ENCODE results near the gene SSH2.

SSH2 gene

GRCh38 chr17:29828676-29829284, 101.2 kb downstream of the SSH2 start:
- WGBS: 76% methylated on average over 2 of the region's 3 CpGs
- Histone ChIP-seq H3K27ac (ENCODE audit: low read depth, low read length) (no peak overlapping the region), H3K4me1 (ENCODE audit: insufficient read depth, low read length) (peaks cover 22% of the 10 kb centered on the region), H3K27me3 (ENCODE audit: insufficient read depth, low read length) (no peaks in the 10 kb centered on the region), H3K9ac (ENCODE audit: low read depth, low read length) (no peak overlapping the region), H3K36me3 (ENCODE audit: insufficient read depth, low read length) (no peaks in the 10 kb centered on the region), H3K4me3 (ENCODE audit: low read length) (no peak overlapping the region), H3K9me3 (ENCODE audit: insufficient read depth, low read depth, low read length) (no peaks in the 10 kb centered on the region)

- Histone ChIP-seq H3K27me3 (ENCODE audit: insufficient read depth, low read length) (no peaks in the 10 kb centered on the region), H3K27ac (ENCODE audit: low read depth, low read length) (no peak overlapping the region)
Observed at GRCh38 chr17:29827179-29827578, 102.8 kb downstream of the SSH2 start.

DNA sequence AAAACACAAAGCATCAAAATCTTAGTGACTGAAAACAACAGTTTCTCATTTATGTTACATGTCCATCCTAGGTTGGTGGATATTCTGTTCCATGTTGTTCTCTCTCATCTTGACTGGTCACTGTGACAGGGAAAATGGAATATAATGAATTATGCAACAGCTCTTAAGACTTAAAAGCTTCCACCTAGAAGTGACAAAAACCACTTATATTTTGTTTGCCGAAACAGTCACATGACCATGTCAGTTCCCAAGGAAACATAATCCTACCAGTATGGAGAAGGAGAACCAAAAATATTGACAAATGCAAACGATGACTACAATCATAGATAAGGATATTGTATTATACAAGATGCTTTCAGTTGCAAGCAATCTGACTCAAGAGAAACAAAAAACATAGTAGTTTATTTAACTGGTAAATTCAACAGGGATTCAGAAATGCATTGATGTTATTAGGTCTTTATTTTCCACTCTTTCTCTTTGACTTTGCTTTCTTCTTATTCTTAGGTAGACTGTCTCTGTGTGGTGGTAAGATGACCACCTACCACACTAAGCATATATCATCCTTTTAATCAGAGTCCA, 103.8 kb downstream of the SSH2 start:
- H3K4me1 ChIP-seq (ENCODE audit: insufficient read depth, low read length): peaks cover 22% of the 10 kb centered on the region
- no peaks in the 10 kb centered on the region for H3K36me3 ChIP-seq (ENCODE audit: insufficient read depth, low read length)
- WGBS: no CpG with 5 or more reads among the region's 2 CpGs
- no peaks in the 10 kb centered on the region for H3K9me3 ChIP-seq (ENCODE audit: insufficient read depth, low read depth, low read length)
- H3K9ac ChIP-seq (ENCODE audit: low read depth, low read length): no peak overlapping the region
- no peak overlapping the region for H3K4me3 ChIP-seq (ENCODE audit: low read length)
- H3K27me3 ChIP-seq (ENCODE audit: insufficient read depth, low read length): no peaks in the 10 kb centered on the region
- no peak overlapping the region for H3K27ac ChIP-seq (ENCODE audit: low read depth, low read length)

More at GRCh38 chr17:29827179-29827578, 102.8 kb downstream of the SSH2 start:
- H3K4me1 ChIP-seq (ENCODE audit: insufficient read depth, low read length): peaks cover 22% of the 10 kb centered on the region
- H3K9ac ChIP-seq (ENCODE audit: low read depth, low read length): no peak overlapping the region
- H3K9me3 ChIP-seq (ENCODE audit: insufficient read depth, low read depth, low read length): no peaks in the 10 kb centered on the region
- H3K36me3 ChIP-seq (ENCODE audit: insufficient read depth, low read length): no peaks in the 10 kb centered on the region
- H3K4me3 ChIP-seq (ENCODE audit: low read length): no peak overlapping the region

GRCh38 chr17:29825604-29826003, 104.4 kb downstream of the SSH2 start:
- Histone ChIP-seq H3K27me3 (ENCODE audit: insufficient read depth, low read length) (no peaks in the 10 kb centered on the region), H3K4me3 (ENCODE audit: low read length) (no peak overlapping the region), H3K36me3 (ENCODE audit: insufficient read depth, low read length) (no peaks in the 10 kb centered on the region), H3K4me1 (ENCODE audit: insufficient read depth, low read length) (peaks cover 22% of the 10 kb centered on the region), H3K9ac (ENCODE audit: low read depth, low read length) (no peak overlapping the region), H3K27ac (ENCODE audit: low read depth, low read length) (no peak overlapping the region), H3K9me3 (ENCODE audit: insufficient read depth, low read depth, low read length) (no peaks in the 10 kb centered on the region)
- 99% methylated on average over 3 of the region's 3 CpGs for WGBS

DNA sequence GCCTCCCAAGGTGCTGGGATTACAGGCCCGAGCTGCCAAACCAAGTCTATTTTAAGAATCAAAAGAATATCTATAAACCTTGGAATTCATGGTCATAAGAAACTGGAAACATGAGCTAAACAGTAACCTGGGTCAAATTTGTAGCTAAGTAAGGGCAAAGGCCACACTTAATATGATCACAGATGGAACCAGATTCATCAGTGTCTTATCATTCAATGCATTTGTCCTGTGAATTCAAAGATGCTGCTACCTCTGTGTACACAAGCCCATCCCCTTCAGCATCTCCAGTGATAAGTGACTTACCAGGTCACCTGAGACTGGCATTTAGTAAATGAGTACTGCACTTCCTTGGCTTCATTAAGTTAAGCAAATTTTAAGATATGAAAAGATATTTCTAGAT, 108.1 kb downstream of the SSH2 start:
- no peaks in the 10 kb centered on the region for H3K9me3 ChIP-seq (ENCODE audit: insufficient read depth, low read depth, low read length)
- WGBS: 86% methylated on average over 1 of the region's 1 CpG
- no peaks in the 10 kb centered on the region for H3K27me3 ChIP-seq (ENCODE audit: insufficient read depth, low read length)
- H3K27ac ChIP-seq (ENCODE audit: low read depth, low read length): no peak overlapping the region
- H3K9ac ChIP-seq (ENCODE audit: low read depth, low read length): no peak overlapping the region
- H3K36me3 ChIP-seq (ENCODE audit: insufficient read depth, low read length): no peaks in the 10 kb centered on the region
- H3K4me1 ChIP-seq (ENCODE audit: insufficient read depth, low read length): peaks cover under 1% of the 10 kb centered on the region
- H3K4me3 ChIP-seq (ENCODE audit: low read length): no peak overlapping the region

- no peak overlapping the region for H3K9ac ChIP-seq (ENCODE audit: low read depth, low read length)
- no peaks in the 10 kb centered on the region for H3K27me3 ChIP-seq (ENCODE audit: insufficient read depth, low read length)
- WGBS: 100% methylated on average over 1 of the region's 1 CpG
- no peaks in the 10 kb centered on the region for H3K36me3 ChIP-seq (ENCODE audit: insufficient read depth, low read length)
- H3K4me3 ChIP-seq (ENCODE audit: low read length): no peak overlapping the region
- H3K9me3 ChIP-seq (ENCODE audit: insufficient read depth, low read depth, low read length): no peaks in the 10 kb centered on the region
- no peaks in the 10 kb centered on the region for H3K4me1 ChIP-seq (ENCODE audit: insufficient read depth, low read length)
- no peak overlapping the region for H3K27ac ChIP-seq (ENCODE audit: low read depth, low read length)
Observed at GRCh38 chr17:29820425-29820824, 109.6 kb downstream of the SSH2 start.

GRCh38 chr17:29807520-29808361, 122.3 kb downstream of the SSH2 start:
- Histone ChIP-seq H3K27ac (ENCODE audit: low read depth, low read length) (no peak overlapping the region), H3K36me3 (ENCODE audit: insufficient read depth, low read length) (no peaks in the 10 kb centered on the region), H3K27me3 (ENCODE audit: insufficient read depth, low read length) (no peaks in the 10 kb centered on the region), H3K4me3 (ENCODE audit: low read length) (no peak overlapping the region), H3K4me1 (ENCODE audit: insufficient read depth, low read length) (no peaks in the 10 kb centered on the region), H3K9me3 (ENCODE audit: insufficient read depth, low read depth, low read length) (no peaks in the 10 kb centered on the region), H3K9ac (ENCODE audit: low read depth, low read length) (no peak overlapping the region)
- 78% methylated on average over 14 of the region's 14 CpGs for WGBS

- Histone ChIP-seq H3K4me1 (ENCODE audit: insufficient read depth, low read length) (no peaks in the 10 kb centered on the region), H3K27me3 (ENCODE audit: insufficient read depth, low read length) (no peaks in the 10 kb centered on the region), H3K9ac (ENCODE audit: low read depth, low read length) (no peak overlapping the region), H3K36me3 (ENCODE audit: insufficient read depth, low read length) (no peaks in the 10 kb centered on the region), H3K4me3 (ENCODE audit: low read length) (no peak overlapping the region), H3K9me3 (ENCODE audit: insufficient read depth, low read depth, low read length) (no peaks in the 10 kb centered on the region), H3K27ac (ENCODE audit: low read depth, low read length) (no peak overlapping the region)
- WGBS: 96% methylated on average over 3 of the region's 3 CpGs
Observed at GRCh38 chr17:29802246-29802645, 127.8 kb downstream of the SSH2 start.

DNA sequence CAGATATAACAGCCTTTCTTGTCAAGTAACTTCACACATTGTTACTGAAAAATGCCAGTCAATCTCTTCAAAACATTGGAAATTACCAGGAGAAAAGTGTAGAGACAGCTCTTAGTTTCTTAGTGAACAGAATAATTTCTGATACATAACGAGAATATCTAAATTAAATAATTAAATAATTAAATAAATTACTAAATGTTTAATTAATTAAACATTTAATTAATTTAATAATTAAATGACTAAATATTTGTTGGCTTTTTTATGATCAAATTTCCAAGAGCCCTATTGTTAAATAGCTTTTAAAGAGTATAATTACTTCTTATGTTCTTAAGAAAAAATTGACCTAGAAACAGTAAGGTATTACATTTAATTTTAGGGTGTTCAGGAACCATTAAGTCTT, 129.6 kb downstream of the SSH2 start:
- Histone ChIP-seq H3K4me3 (ENCODE audit: low read length) (no peak overlapping the region), H3K36me3 (ENCODE audit: insufficient read depth, low read length) (no peaks in the 10 kb centered on the region), H3K9me3 (ENCODE audit: insufficient read depth, low read depth, low read length) (no peaks in the 10 kb centered on the region), H3K27me3 (ENCODE audit: insufficient read depth, low read length) (no peaks in the 10 kb centered on the region), H3K4me1 (ENCODE audit: insufficient read depth, low read length) (no peaks in the 10 kb centered on the region), H3K27ac (ENCODE audit: low read depth, low read length) (no peak overlapping the region), H3K9ac (ENCODE audit: low read depth, low read length) (no peak overlapping the region)
- no CpG with 5 or more reads among the region's 1 CpG for WGBS

DNA sequence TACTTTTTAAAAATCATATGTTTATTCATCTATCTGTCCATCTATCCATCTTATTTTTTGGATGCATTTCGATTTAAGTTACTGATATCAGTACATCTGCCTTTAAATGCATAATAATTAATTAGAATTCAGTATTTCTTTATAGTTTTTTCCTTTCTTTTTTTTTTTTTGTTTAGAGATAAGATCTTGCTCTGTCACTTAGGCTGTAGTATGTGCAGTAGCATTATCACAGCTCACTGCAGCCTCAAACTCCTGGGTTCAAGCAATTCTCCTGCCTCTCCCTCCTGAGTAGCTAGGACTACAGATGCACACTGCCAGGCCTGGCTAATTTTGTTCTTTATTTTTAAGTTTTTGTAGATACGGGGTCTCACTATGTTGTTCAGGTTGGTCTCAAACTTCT, 133.4 kb downstream of the SSH2 start:
- Histone ChIP-seq H3K27me3 (ENCODE audit: insufficient read depth, low read length) (no peaks in the 10 kb centered on the region), H3K9ac (ENCODE audit: low read depth, low read length) (no peak overlapping the region), H3K27ac (ENCODE audit: low read depth, low read length) (no peak overlapping the region), H3K4me1 (ENCODE audit: insufficient read depth, low read length) (no peaks in the 10 kb centered on the region), H3K4me3 (ENCODE audit: low read length) (no peak overlapping the region), H3K36me3 (ENCODE audit: insufficient read depth, low read length) (no peaks in the 10 kb centered on the region), H3K9me3 (ENCODE audit: insufficient read depth, low read depth, low read length) (no peaks in the 10 kb centered on the region)
- WGBS: 100% methylated on average over 1 of the region's 2 CpGs

DNA sequence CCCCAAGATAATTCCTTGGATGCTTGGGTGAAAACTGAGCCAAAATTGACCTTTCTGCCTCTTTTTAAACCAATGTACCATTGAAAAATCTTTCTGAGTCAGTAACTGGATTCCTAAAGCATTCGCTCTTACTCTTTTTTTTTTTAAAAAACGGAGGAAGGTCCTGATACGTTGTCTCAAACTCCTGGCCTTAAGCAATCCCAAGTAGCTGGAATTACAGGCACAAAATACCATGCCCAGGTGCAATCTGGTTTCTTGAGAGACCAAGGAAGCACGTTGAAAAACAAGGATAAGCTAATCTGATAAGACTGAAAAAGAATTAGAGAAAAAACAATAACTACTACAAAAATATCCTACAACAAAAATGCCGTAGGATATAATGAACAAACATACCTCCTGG, 136.5 kb downstream of the SSH2 start:
- Histone ChIP-seq H3K9ac (ENCODE audit: low read depth, low read length) (no peak overlapping the region), H3K9me3 (ENCODE audit: insufficient read depth, low read depth, low read length) (no peaks in the 10 kb centered on the region), H3K27me3 (ENCODE audit: insufficient read depth, low read length) (no peaks in the 10 kb centered on the region), H3K4me1 (ENCODE audit: insufficient read depth, low read length) (peaks cover 13% of the 10 kb centered on the region; the same call in 1 of the 2 replicates), H3K36me3 (ENCODE audit: insufficient read depth, low read length) (no peaks in the 10 kb centered on the region), H3K27ac (ENCODE audit: low read depth, low read length) (no peak overlapping the region), H3K4me3 (ENCODE audit: low read length) (no peak overlapping the region)
- 67% methylated on average over 5 of the region's 5 CpGs for WGBS
